Mesenchymal stem cell (in vitro differentiated cells and primary cell): ENCODE results near the gene ALKBH6. TPM values are rescaled to one million over a fixed set of nuclear protein-coding genes. Genes with fewer than 3 reads are reported as not detected.

ENCODE experiments used
- DNase-seq: peaks from one replicate; pipeline ENCODE4 v3.0.0-alpha.2; 2013
- H2AFZ ChIP-seq: one replicate; pipeline ENCODE4 v1.6.1; 2013; ENCODE audit warnings: low read depth, mild to moderate bottlenecking, control low read depth, inconsistent platforms, low read length, moderate library complexity
- H2AK5ac ChIP-seq: 2 replicates; pipeline ENCODE4 v1.6.1; 2013; ENCODE audit warnings: low read length, moderate library complexity, mild to moderate bottlenecking, inconsistent platforms; ENCODE audit not compliant: severe bottlenecking
- H2BK120ac ChIP-seq: one replicate; pipeline ENCODE4 v1.6.1; 2013; ENCODE audit warnings: low read depth, mild to moderate bottlenecking, inconsistent platforms, low read length, moderate library complexity
- H2BK12ac ChIP-seq, 2 experiments: one replicate each; pipeline ENCODE4 v1.6.1; 2013; ENCODE audit warnings: inconsistent platforms in 2 of 2, low read length in 2 of 2, mild to moderate bottlenecking in 2 of 2, moderate library complexity in 2 of 2, control low read depth in 1 of 2
- H2BK15ac ChIP-seq: one replicate; pipeline ENCODE4 v1.6.1; 2013; ENCODE audit warnings: mild to moderate bottlenecking, low read depth, inconsistent platforms; ENCODE audit not compliant: poor library complexity, severe bottlenecking
- H2BK5ac ChIP-seq: 2 replicates; pipeline ENCODE4 v1.6.1; 2013; ENCODE audit warnings: low read depth, mild to moderate bottlenecking, low read length, control low read depth, inconsistent platforms; ENCODE audit not compliant: poor library complexity, severe bottlenecking
- H3K14ac ChIP-seq, 2 experiments: one replicate each; pipeline ENCODE4 v1.6.1; 2013; ENCODE audit warnings: inconsistent platforms in 2 of 2, low read length in 2 of 2, control low read depth in 1 of 2, mild to moderate bottlenecking in 1 of 2, moderate library complexity in 1 of 2
- H3K18ac ChIP-seq, 2 experiments: one replicate each; pipeline ENCODE4 v1.6.1; 2013; ENCODE audit warnings: inconsistent platforms in 2 of 2, low read length in 2 of 2, control low read depth in 1 of 2, low read depth in 1 of 2, mild to moderate bottlenecking in 1 of 2
- H3K23ac ChIP-seq, 2 experiments: one replicate each; pipeline ENCODE4 v1.6.1; 2013; ENCODE audit warnings: inconsistent platforms in 2 of 2, low read length in 2 of 2, mild to moderate bottlenecking in 2 of 2, moderate library complexity in 2 of 2, control low read depth in 1 of 2
- H3K27ac ChIP-seq: 2 replicates; pipeline ENCODE4 v1.5.1; 2013; ENCODE audit warnings: mild to moderate bottlenecking, moderate library complexity, low read length, control low read depth, inconsistent platforms; ENCODE audit not compliant: poor library complexity, severe bottlenecking
- H3K27me3 ChIP-seq, 2 experiments: 2 replicates each; pipeline versions ENCODE4 v1.6.1 to v1.7.0; 2013; ENCODE audit warnings: low read length in 2 of 2, mild to moderate bottlenecking in 2 of 2, moderate library complexity in 2 of 2, control low read depth in 1 of 2, inconsistent platforms in 1 of 2; ENCODE audit not compliant: control insufficient read depth in 1 of 2, insufficient read depth in 1 of 2
- H3K36me3 ChIP-seq, 2 experiments: 2 replicates each; pipeline versions ENCODE4 v1.6.1 to v1.7.0; 2013; ENCODE audit warnings: low read length in 2 of 2, control low read depth in 1 of 2, inconsistent platforms in 1 of 2, low read depth in 1 of 2, mild to moderate bottlenecking in 1 of 2; ENCODE audit not compliant: insufficient read depth in 2 of 2, control insufficient read depth in 1 of 2
- H3K4ac ChIP-seq, 2 experiments: one replicate each; pipeline ENCODE4 v1.6.1; 2013; ENCODE audit warnings: inconsistent platforms in 2 of 2, low read length in 2 of 2, mild to moderate bottlenecking in 2 of 2, moderate library complexity in 2 of 2, control low read depth in 1 of 2, low read depth in 1 of 2
- H3K4me1 ChIP-seq: 2 replicates; pipeline ENCODE4 v1.6.1; 2013; ENCODE audit warnings: low read depth, low read length, control low read depth; ENCODE audit not compliant: control insufficient read depth, insufficient read depth
- H3K4me2 ChIP-seq: 2 replicates; pipeline ENCODE4 v1.6.1; 2013; ENCODE audit warnings: low read length, mild to moderate bottlenecking, inconsistent platforms; ENCODE audit not compliant: poor library complexity, severe bottlenecking
- H3K4me3 ChIP-seq, 2 experiments: 2 replicates each; pipeline versions ENCODE4 v1.5.1 to v1.7.0; 2013; ENCODE audit warnings: low read length in 2 of 2, mild to moderate bottlenecking in 2 of 2, control low read depth in 1 of 2, low read depth in 1 of 2; ENCODE audit not compliant: insufficient read depth in 1 of 2
- H3K79me1 ChIP-seq: replicated peaks from 2 replicates; pipeline ENCODE4 v1.6.1; 2013; ENCODE audit warnings: mild to moderate bottlenecking, control low read depth, low read length, inconsistent platforms; ENCODE audit not compliant: poor library complexity, severe bottlenecking
- H3K9ac ChIP-seq: 2 replicates; pipeline ENCODE4 v1.7.0; 2013; ENCODE audit warnings: mild to moderate bottlenecking, low read length, moderate library complexity
- H3K9me3 ChIP-seq: 2 replicates; pipeline ENCODE4 v1.7.0; 2013; ENCODE audit warnings: mild to moderate bottlenecking, low read length; ENCODE audit not compliant: control insufficient read depth
- H4K8ac ChIP-seq: one replicate; pipeline ENCODE4 v1.6.1; 2013; ENCODE audit warnings: inconsistent platforms, mild to moderate bottlenecking, low read length, moderate library complexity
- H4K91ac ChIP-seq: one replicate; pipeline ENCODE4 v1.6.1; 2013; ENCODE audit warnings: mild to moderate bottlenecking, low read length, inconsistent platforms
- WGBS: methylation state at CpG from one replicate; pipeline ENCODE4 v1.1.7; 2013; ENCODE audit warnings: mixed read lengths; 5-methylcytosine and 5-hydroxymethylcytosine counted together
- polyA plus RNA-seq, 2 experiments: library from polyadenylated mRNA; stranded (reverse); fragments of 200-250 nt; gene quantifications; one replicate each; pipeline ENCODE4 v1.2.3, GENCODE V29; 2013

ALKBH6 gene
- 26.7 TPM for polyA plus RNA-seq (2013, experiment 1 of 2)
- polyA plus RNA-seq (2013, experiment 2 of 2), result 24.3 TPM

DNA sequence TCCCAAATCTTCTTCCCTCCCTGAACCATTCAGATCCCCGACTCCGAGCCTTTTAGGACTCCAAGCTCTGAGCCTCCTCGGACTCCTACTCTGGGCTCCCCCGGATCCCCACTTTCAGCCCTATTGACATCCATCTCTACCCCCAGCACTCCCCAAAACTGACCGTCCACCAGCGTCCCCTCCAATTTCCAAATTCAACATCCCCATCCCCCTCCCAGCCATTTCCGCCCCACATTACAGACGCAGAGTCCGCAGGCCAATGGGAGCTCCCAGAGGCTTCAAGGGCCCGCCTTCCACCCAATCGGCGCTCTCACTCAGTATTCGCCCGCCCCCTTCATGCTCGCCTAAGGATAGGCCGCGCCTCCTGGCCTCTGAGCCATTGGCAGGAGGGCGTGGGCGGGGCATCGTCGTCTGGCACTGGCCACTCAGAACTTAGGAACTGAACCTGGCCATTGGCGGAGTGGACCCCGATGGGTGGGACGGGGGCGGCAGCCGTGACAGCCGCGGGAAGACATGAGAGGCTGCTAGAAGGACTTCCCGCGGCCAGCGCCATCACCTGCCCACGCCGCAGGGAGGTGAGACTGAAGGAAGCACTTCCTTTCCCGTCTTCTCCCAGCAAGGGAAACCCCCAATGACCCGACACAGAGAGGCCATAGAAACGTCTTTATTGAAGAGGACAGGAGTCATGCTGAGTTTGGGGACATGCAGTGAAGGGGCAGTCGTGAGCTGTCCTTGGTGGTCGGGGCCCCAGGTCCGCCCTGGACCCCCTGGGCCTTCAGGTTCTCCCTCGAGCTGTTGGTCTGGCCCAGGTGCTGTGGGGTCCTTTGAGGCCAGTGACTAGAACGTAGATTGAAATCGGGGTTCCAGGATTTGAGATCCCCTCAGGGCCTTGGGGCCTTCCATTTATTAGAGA lies at the start of gene ALKBH6:
Gene ALKBH6 (minus strand): TSS at position 202 of the 913 bp plus-strand sequence. CDS start 816 bp downstream, outside the sequence.
- no peak within 1 kb of the TSS for H4K91ac ChIP-seq
- H3K27me3 ChIP-seq, result no peaks in the 10 kb centered on the region
- H2BK5ac ChIP-seq, result no peak within 1 kb of the TSS
- peak within 1 kb of the TSS; percentile 75 to 92 for H3K4me3 ChIP-seq
- peaks cover 36 to 39% of the 10 kb centered on the region in 2 experiments for H3K36me3 ChIP-seq
- H3K9me3 ChIP-seq, result no peaks in the 10 kb centered on the region
- H4K8ac ChIP-seq, result peak within 1 kb of the TSS; percentile 12
- peak within 1 kb of the TSS in 1 of 2 experiments; percentile 74 for H3K18ac ChIP-seq
- peak within 1 kb of the TSS; percentile 53 for H2AK5ac ChIP-seq
- H3K27ac ChIP-seq, result no peak within 1 kb of the TSS
- H3K4me2 ChIP-seq, result peak within 1 kb of the TSS; percentile 71
- peaks cover 20% of the 10 kb centered on the region for H3K4me1 ChIP-seq
- H2BK15ac ChIP-seq, result peak within 1 kb of the TSS; percentile 48
- H3K23ac ChIP-seq, result no peak within 1 kb of the TSS
- peak within 1 kb of the TSS; percentile 96 for H3K9ac ChIP-seq
- H3K4ac ChIP-seq, result peak within 1 kb of the TSS; percentile 43 to 45
- H2BK12ac ChIP-seq, result peak within 1 kb of the TSS in 1 of 2 experiments; percentile 59
- peak; percentile 99 for DNase-seq
- 4% methylated on average over 36 of the region's 42 CpGs for whole genome bisulfite sequencing
- H2AFZ ChIP-seq, result peak within 1 kb of the TSS; percentile 78
- peak within 1 kb of the TSS; percentile 45 to 76 for H3K14ac ChIP-seq
- H2BK120ac ChIP-seq, result peak within 1 kb of the TSS; percentile 11
- peaks cover 21% of the 10 kb centered on the region for H3K79me1 ChIP-seq

DNA sequence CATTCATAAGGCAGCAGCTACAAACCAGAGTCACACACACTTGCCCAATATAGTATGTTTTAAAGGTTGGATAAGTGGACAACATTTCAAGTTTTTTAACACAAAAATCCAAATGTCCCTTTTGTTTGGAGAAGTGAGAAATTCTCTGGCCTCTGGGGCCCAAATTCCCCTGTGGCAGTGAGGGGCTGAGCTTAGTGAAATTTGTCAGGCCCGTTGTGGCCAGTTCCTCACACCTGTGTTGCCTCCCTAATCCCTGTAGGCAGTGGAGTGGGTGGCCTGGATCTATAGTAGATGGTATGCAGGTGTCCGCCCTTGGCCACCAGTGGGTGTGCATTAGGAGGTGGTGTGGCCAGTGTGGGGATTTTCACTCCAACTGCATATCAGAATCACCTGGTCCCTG lies 47.4 kb upstream of the ALKBH6 start:
- no peak overlapping the region for H4K91ac ChIP-seq
- H3K9ac ChIP-seq, result no peak overlapping the region
- H3K27me3 ChIP-seq, result no peaks in the 10 kb centered on the region
- 94% methylated on average over 2 of the region's 2 CpGs for WGBS
- no peak overlapping the region for H2BK120ac ChIP-seq
- H2BK5ac ChIP-seq, result no peak overlapping the region
- H3K79me1 ChIP-seq, result peaks cover 24% of the 10 kb centered on the region
- no peaks in the 10 kb centered on the region for H3K4me1 ChIP-seq
- H4K8ac ChIP-seq, result no peak overlapping the region
- H2BK12ac ChIP-seq, result no peak overlapping the region
- H2AFZ ChIP-seq, result no peak overlapping the region
- H2AK5ac ChIP-seq, result no peak overlapping the region
- no peak overlapping the region for H3K14ac ChIP-seq
- DNase-seq, result no peak
- H2BK15ac ChIP-seq, result no peak overlapping the region
- H3K18ac ChIP-seq, result no peak overlapping the region
- H3K27ac ChIP-seq, result no peak overlapping the region
- no peak overlapping the region for H3K4me2 ChIP-seq
- H3K36me3 ChIP-seq, result peaks cover 2 to 12% of the 10 kb centered on the region in 2 experiments
- no peak overlapping the region for H3K4ac ChIP-seq
- no peak overlapping the region for H3K4me3 ChIP-seq
- H3K23ac ChIP-seq, result no peak overlapping the region
- no peaks in the 10 kb centered on the region for H3K9me3 ChIP-seq

DNA sequence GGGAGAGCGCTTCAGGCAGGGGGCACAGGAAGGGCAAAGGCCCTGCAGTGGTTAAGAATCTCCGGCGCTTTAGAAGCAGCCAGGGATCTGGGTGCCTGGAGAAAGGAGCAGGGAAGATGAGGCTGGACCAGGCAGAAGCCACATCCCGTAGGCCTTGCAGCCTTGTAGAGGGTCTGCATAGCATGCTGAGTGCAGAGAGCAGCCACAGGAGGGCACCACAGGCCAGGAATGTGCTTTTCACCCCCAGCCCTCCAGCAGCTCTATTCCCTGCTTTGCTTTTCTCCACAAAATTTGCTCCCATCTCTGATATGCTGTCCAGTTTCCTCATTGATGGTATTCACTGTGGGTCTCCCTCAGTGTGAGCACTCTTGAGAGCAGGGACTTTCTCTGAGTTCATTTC lies 46.4 kb upstream of the ALKBH6 start:
- 89% methylated on average over 4 of the region's 4 CpGs for WGBS
- peak; percentile 63 for DNase-seq
- Histone ChIP-seq H3K18ac (no peak overlapping the region), H3K79me1 (peaks cover 26% of the 10 kb centered on the region), H3K23ac (no peak overlapping the region), H2BK15ac (no peak overlapping the region), H3K9ac (peak overlapping the region; percentile 3), H4K91ac (no peak overlapping the region), H3K36me3 (peaks cover 2 to 6% of the 10 kb centered on the region in 2 experiments), H3K14ac (no peak overlapping the region), H3K4me3 (no peak overlapping the region), H3K4ac (no peak overlapping the region), H2AK5ac (no peak overlapping the region), H2BK120ac (no peak overlapping the region), H2BK5ac (no peak overlapping the region), H4K8ac (no peak overlapping the region), H3K27ac (no peak overlapping the region), H2AFZ (no peak overlapping the region), H3K4me1 (no peaks in the 10 kb centered on the region), H3K27me3 (no peaks in the 10 kb centered on the region), H3K9me3 (no peaks in the 10 kb centered on the region), H3K4me2 (no peak overlapping the region), H2BK12ac (no peak overlapping the region)

DNA sequence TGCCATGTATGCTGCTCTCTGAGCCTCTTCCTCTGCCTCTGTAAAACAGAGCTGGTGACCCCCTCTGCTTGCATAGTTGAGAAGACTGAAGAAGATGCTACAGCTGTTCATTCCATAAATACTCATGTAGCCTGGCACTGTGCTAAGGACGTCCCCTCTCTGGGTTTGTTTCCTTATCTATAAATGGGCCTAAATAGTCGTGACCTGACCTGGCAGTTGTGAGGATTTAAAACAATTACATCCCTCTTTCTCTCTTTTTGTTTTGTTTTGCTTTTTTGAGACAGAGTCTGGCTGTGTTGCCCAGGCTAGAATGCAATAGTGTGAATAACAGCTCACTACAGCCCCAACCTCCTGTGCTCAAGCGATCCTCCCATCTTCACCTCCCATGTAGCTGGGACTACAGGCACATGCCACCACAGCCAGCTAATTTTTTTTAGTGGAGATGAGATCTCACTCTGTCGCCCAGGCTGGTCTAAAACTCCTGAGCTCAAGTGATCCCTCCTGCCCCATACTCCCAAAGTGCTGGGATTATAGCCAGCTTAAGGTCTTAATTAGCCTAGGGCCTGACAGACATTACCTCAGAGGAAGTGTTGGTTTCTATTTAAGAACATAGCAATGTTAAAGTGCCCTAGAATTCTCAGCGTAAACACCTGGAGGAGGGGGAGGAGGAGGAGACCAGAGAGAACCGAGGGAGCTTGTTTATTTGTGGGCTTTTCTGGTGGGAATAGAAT lies 45.3 kb upstream of the ALKBH6 start:
- DNase-seq, result no peak
- Histone ChIP-seq H3K27ac (no peak overlapping the region), H3K14ac (no peak overlapping the region), H2AK5ac (no peak overlapping the region), H4K8ac (no peak overlapping the region), H3K27me3 (no peaks in the 10 kb centered on the region), H2BK120ac (no peak overlapping the region), H3K4me1 (peaks cover 3% of the 10 kb centered on the region), H3K18ac (no peak overlapping the region), H3K4me2 (no peak overlapping the region), H3K9ac (no peak overlapping the region), H2BK15ac (no peak overlapping the region), H4K91ac (no peak overlapping the region), H3K4ac (no peak overlapping the region), H3K36me3 (peaks cover 2 to 6% of the 10 kb centered on the region in 2 experiments), H3K4me3 (no peak overlapping the region), H2BK12ac (no peak overlapping the region), H3K23ac (no peak overlapping the region), H2AFZ (no peak overlapping the region), H3K9me3 (no peaks in the 10 kb centered on the region), H3K79me1 (peaks cover 29% of the 10 kb centered on the region), H2BK5ac (no peak overlapping the region)
- WGBS, result 96% methylated on average over 5 of the region's 6 CpGs
